Tibial artery (tissue), 4 donors: ENCODE measurements around the gene LRIG2.
A peak's percentile ranks its signal among the peaks of the same experiment; 100 is the strongest.

Experiments used
- DNase-seq, 2 donors: peaks; one replicate each; pipeline ENCODE4 v3.0.0-alpha.2; 2019
- H3K27ac ChIP-seq, 2 donors: fragments of 200-600 bp; sonication (generic) in 1 of 2; 1 replicate in 1 of 2; 2 replicates in 1 of 2; pipeline ENCODE4 v1.5.1; 2018 to 2019; ENCODE audit warnings: mild to moderate bottlenecking in 1 of 2
- H3K27me3 ChIP-seq, 2 donors: fragments of 200-600 bp; sonication (generic) in 1 of 2; one replicate each; pipeline versions ENCODE4 v1.5.1 to v1.6.0; 2016 to 2019
- H3K36me3 ChIP-seq, 3 donors: fragments of 200-600 bp; sonication (generic) in 2 of 3; one replicate each; pipeline ENCODE4 v1.5.1; 2016 to 2019; ENCODE audit warnings: mild to moderate bottlenecking in 2 of 3
- H3K4me1 ChIP-seq, 4 donors: fragments of 200-600 bp; sonication (generic) in 2 of 4; 1 replicate in 3 of 4; 2 replicates in 1 of 4; pipeline ENCODE4 v1.5.1; 2016 to 2019
- H3K4me3 ChIP-seq, 2 donors: fragments of 200-600 bp; sonication (generic) in 1 of 2; 1 replicate in 1 of 2; 2 replicates in 1 of 2; pipeline ENCODE4 v1.5.1; 2018 to 2019; ENCODE audit warnings: mild to moderate bottlenecking in 2 of 2
- H3K9me3 ChIP-seq, 3 donors: fragments of 200-600 bp; sonication (generic) in 1 of 3; one replicate each; pipeline ENCODE4 v1.5.1; 2016 to 2019
- intact Hi-C: fragments of 100-400 bp; cut with DNase I; formaldehyde crosslinking; loops from one replicate; pipeline ENCODE4 v1.15.0; 2023; ENCODE audit warnings: low total_unique reads
- TF ChIP-seq, protein P1 (sequence below), 2 experiments: fragments of 200-600 bp in 1 of 2; fragments of 450-650 bp in 1 of 2; IDR thresholded peaks; one replicate each; pipeline ENCODE4 v1.5.1; 2017 to 2019; ENCODE audit warnings: antibody characterized with exemption in 2 of 2, mild to moderate bottlenecking in 1 of 2, moderate library complexity in 1 of 2

Gene LRIG2

GRCh38 chr1:113106910-113107309 lies 33.9 kb downstream of the LRIG2 start:
- no peaks in the 10 kb centered on the region for H3K9me3 ChIP-seq
- H3K4me1 ChIP-seq = no peaks in the 10 kb centered on the region
- H3K36me3 ChIP-seq = peaks cover 62 to 93% (median 90%) of the 10 kb centered on the region in 3 donors
- TF ChIP-seq, protein P1, sequence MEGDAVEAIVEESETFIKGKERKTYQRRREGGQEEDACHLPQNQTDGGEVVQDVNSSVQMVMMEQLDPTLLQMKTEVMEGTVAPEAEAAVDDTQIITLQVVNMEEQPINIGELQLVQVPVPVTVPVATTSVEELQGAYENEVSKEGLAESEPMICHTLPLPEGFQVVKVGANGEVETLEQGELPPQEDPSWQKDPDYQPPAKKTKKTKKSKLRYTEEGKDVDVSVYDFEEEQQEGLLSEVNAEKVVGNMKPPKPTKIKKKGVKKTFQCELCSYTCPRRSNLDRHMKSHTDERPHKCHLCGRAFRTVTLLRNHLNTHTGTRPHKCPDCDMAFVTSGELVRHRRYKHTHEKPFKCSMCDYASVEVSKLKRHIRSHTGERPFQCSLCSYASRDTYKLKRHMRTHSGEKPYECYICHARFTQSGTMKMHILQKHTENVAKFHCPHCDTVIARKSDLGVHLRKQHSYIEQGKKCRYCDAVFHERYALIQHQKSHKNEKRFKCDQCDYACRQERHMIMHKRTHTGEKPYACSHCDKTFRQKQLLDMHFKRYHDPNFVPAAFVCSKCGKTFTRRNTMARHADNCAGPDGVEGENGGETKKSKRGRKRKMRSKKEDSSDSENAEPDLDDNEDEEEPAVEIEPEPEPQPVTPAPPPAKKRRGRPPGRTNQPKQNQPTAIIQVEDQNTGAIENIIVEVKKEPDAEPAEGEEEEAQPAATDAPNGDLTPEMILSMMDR (IDR thresholded peaks at IDR 0.05) = no peak
- H3K4me3 ChIP-seq = no peak overlapping the region
- DNase-seq = no peak
- H3K27me3 ChIP-seq = no peaks in the 10 kb centered on the region
- H3K27ac ChIP-seq = no peak overlapping the region
- intact Hi-C loops = no loop called here

- no peaks in the 10 kb centered on the region for H3K27me3 ChIP-seq
- no peaks in the 10 kb centered on the region for H3K9me3 ChIP-seq
- no peaks in the 10 kb centered on the region for H3K4me1 ChIP-seq
- peaks cover 63 to 87% (median 80%) of the 10 kb centered on the region in 3 donors for H3K36me3 ChIP-seq
- intact Hi-C loops = no loop called here
- TF ChIP-seq, protein P1 (IDR thresholded peaks at IDR 0.05) = no peak
- no peak overlapping the region for H3K4me3 ChIP-seq
- DNase-seq = peak in 1 of 2 donors; percentile 22
- no peak overlapping the region for H3K27ac ChIP-seq
Observed at GRCh38 chr1:113109908-113110554, 37.0 kb downstream of the LRIG2 start.

GRCh38 chr1:113118266-113118665 lies 45.3 kb downstream of the LRIG2 start:
- TF ChIP-seq, protein P1 (IDR thresholded peaks at IDR 0.05) = no peak
- Histone ChIP-seq H3K4me3 (no peak overlapping the region), H3K9me3 (no peaks in the 10 kb centered on the region), H3K27me3 (no peaks in the 10 kb centered on the region), H3K36me3 (peaks cover 87 to 88% (median 87%) of the 10 kb centered on the region in 3 donors), H3K27ac (no peak overlapping the region), H3K4me1 (no peaks in the 10 kb centered on the region)
- DNase-seq = no peak
- intact Hi-C loops = no loop called here

GRCh38 chr1:113123737-113124136 lies 50.7 kb downstream of the LRIG2 start:
- TF ChIP-seq, protein P1 (IDR thresholded peaks at IDR 0.05) = no peak
- no peak for DNase-seq
- intact Hi-C loops = no loop called here
- Histone ChIP-seq H3K36me3 (peaks cover 74 to 79% (median 75%) of the 10 kb centered on the region in 3 donors), H3K9me3 (no peaks in the 10 kb centered on the region), H3K4me3 (no peak overlapping the region), H3K4me1 (peaks cover 0 to 3% (median 0%) of the 10 kb centered on the region in 4 donors), H3K27me3 (no peaks in the 10 kb centered on the region), H3K27ac (no peak overlapping the region)

- DNase-seq = no peak
- Histone ChIP-seq H3K27me3 (no peaks in the 10 kb centered on the region), H3K4me3 (no peak overlapping the region), H3K9me3 (no peaks in the 10 kb centered on the region), H3K4me1 (peaks cover 0 to 3% (median 0%) of the 10 kb centered on the region in 4 donors), H3K36me3 (peaks cover 68 to 73% (median 70%) of the 10 kb centered on the region in 3 donors), H3K27ac (no peak overlapping the region)
- intact Hi-C loops = no loop called here
- TF ChIP-seq, protein P1 (IDR thresholded peaks at IDR 0.05) = no peak
Observed at GRCh38 chr1:113124366-113124765, 51.4 kb downstream of the LRIG2 start.
